CD14-positive monocyte (primary cell): ENCODE data around the gene MAMLD1. TPM values are rescaled to one million over a fixed set of nuclear protein-coding genes. Genes with fewer than 3 reads are reported as not detected.

Experiments used
- DNase-seq, 3 donors: peaks; one replicate each; pipeline ENCODE4 v3.0.0-alpha.2; 2011 to 2022
- H2AFZ ChIP-seq: 2 replicates; pipeline ENCODE4 v1.6.0; 2012; ENCODE audit warnings: mild to moderate bottlenecking, low read depth, low read length, inconsistent platforms; ENCODE audit not compliant: insufficient read depth, poor library complexity, severe bottlenecking
- H3K27ac ChIP-seq, 2 donors: 1 replicate in 1 of 2; 2 replicates in 1 of 2; pipeline ENCODE4 v1.5.1; 2012 to 2013; ENCODE audit warnings: low read length in 2 of 2, control low read depth in 1 of 2, inconsistent platforms in 1 of 2, low read depth in 1 of 2, mild to moderate bottlenecking in 1 of 2
- H3K27me3 ChIP-seq, 2 donors: one replicate each; pipeline versions ENCODE4 v1.6.0 to v1.6.1; 2011 to 2013; ENCODE audit warnings: low read length in 2 of 2; ENCODE audit not compliant: control insufficient read depth in 2 of 2, insufficient read depth in 2 of 2
- H3K36me3 ChIP-seq, 2 donors: replicated peaks in 1 of 2; 1 replicate in 1 of 2; 2 replicates in 1 of 2; pipeline versions ENCODE4 v1.5.1 to v1.6.1; 2012 to 2013; ENCODE audit warnings: low read length in 2 of 2, control low read depth in 1 of 2, inconsistent platforms in 1 of 2, mild to moderate bottlenecking in 1 of 2; ENCODE audit not compliant: insufficient read depth in 2 of 2, control insufficient read depth in 1 of 2
- H3K4me1 ChIP-seq, 2 donors: 1 replicate in 1 of 2; 2 replicates in 1 of 2; pipeline versions ENCODE4 v1.5.1 to v1.6.1; 2012 to 2013; ENCODE audit warnings: low read length in 2 of 2, control low read depth in 1 of 2, inconsistent platforms in 1 of 2, mild to moderate bottlenecking in 1 of 2, moderate library complexity in 1 of 2; ENCODE audit not compliant: insufficient read depth in 2 of 2, control insufficient read depth in 1 of 2
- H3K4me2 ChIP-seq: replicated peaks from 2 replicates; pipeline ENCODE3; 2012; ENCODE audit warnings: low read length, moderate library complexity, mild to moderate bottlenecking; ENCODE audit not compliant: poor library complexity, severe bottlenecking; ENCODE audit errors: extremely low read depth
- H3K4me3 ChIP-seq, 3 experiments: fragments of 200-600 bp in 1 of 3; sonication (generic) in 1 of 3; replicated peaks in 1 of 3; 1 replicate in 2 of 3; 2 replicates in 1 of 3; pipeline ENCODE4 v1.5.1; 2011 to 2013; ENCODE audit warnings: low read length in 3 of 3, mild to moderate bottlenecking in 3 of 3, control low read depth in 2 of 3, low read depth in 2 of 3, inconsistent platforms in 1 of 3, moderate library complexity in 1 of 3
- H3K79me2 ChIP-seq: 2 replicates; pipeline ENCODE4 v1.6.0; 2012; ENCODE audit warnings: mild to moderate bottlenecking, control low read depth, inconsistent platforms, low read length, moderate library complexity; ENCODE audit not compliant: insufficient read depth
- H3K9ac ChIP-seq: 2 replicates; pipeline ENCODE4 v1.6.0; 2017; ENCODE audit warnings: low read length, mild to moderate bottlenecking; ENCODE audit not compliant: insufficient read depth, poor library complexity, severe bottlenecking
- H3K9me3 ChIP-seq, 2 donors: replicated peaks in 1 of 2; 1 replicate in 1 of 2; 2 replicates in 1 of 2; pipeline versions ENCODE4 v1.5.1 to v1.6.1; 2012 to 2013; ENCODE audit warnings: low read length in 2 of 2, control low read depth in 1 of 2; ENCODE audit not compliant: control insufficient read depth in 1 of 2, insufficient read depth in 1 of 2
- H4K20me1 ChIP-seq: 2 replicates; pipeline ENCODE4 v1.6.0; 2012; ENCODE audit warnings: mild to moderate bottlenecking, low read length, control low read depth, moderate library complexity; ENCODE audit not compliant: insufficient read depth
- H3K27ac Mint-ChIP-seq, 7 donors: one replicate each; pipeline ENCODE4 v1.8.0; 2020; ENCODE audit warnings: mild to moderate bottlenecking in 7 of 7, mixed read lengths in 7 of 7, moderate library complexity in 6 of 7, inconsistent platforms in 2 of 7
- H3K27me3 Mint-ChIP-seq, 3 donors: one replicate each; pipeline ENCODE4 v1.8.0; 2021 to 2022; ENCODE audit warnings: low read depth in 3 of 3, mild to moderate bottlenecking in 3 of 3, mixed read lengths in 3 of 3, moderate library complexity in 3 of 3, inconsistent platforms in 1 of 3
- H3K36me3 Mint-ChIP-seq, 2 donors: one replicate each; pipeline ENCODE4 v1.8.0; 2020; ENCODE audit warnings: mixed read lengths in 2 of 2, inconsistent platforms in 1 of 2, mild to moderate bottlenecking in 1 of 2
- H3K4me1 Mint-ChIP-seq: one replicate; pipeline ENCODE4 v1.8.0; 2020; ENCODE audit warnings: mild to moderate bottlenecking, mixed read lengths
- H3K4me3 Mint-ChIP-seq, 2 donors: one replicate each; pipeline ENCODE4 v1.8.0; 2020; ENCODE audit warnings: mild to moderate bottlenecking in 2 of 2, mixed read lengths in 2 of 2, moderate library complexity in 1 of 2
- H3K9me3 Mint-ChIP-seq, 7 donors: one replicate each; pipeline ENCODE4 v1.8.0; 2020 to 2022; ENCODE audit warnings: mixed read lengths in 7 of 7, mild to moderate bottlenecking in 6 of 7, moderate library complexity in 6 of 7, inconsistent platforms in 2 of 7
- CTCF ChIP-seq: fragments of 200-600 bp; IDR thresholded peaks from one replicate; pipeline ENCODE4 v1.8.0; 2022; ENCODE audit warnings: antibody characterized with exemption, mild to moderate bottlenecking
- WGBS: methylation state at CpG from one replicate; pipeline ENCODE4 v1.1.5; 2013; ENCODE audit warnings: missing lambda C conversion rate; ENCODE audit not compliant: insufficient coverage; 5-methylcytosine and 5-hydroxymethylcytosine counted together
- intact Hi-C, 2 donors: fragments of 100-400 bp; cut with micrococcal nuclease; formaldehyde crosslinking; loops; one replicate each; pipeline versions ENCODE4 v1.15.0 to v1.15.1; 2023
- polyA plus RNA-seq, 3 donors: library from polyadenylated mRNA; depleted of rRNA in 1 of 3; unstranded in 2 of 3; stranded (reverse) in 1 of 3; fragments of 300-500 nt in 2 of 3; fragments of >200 nt in 1 of 3; fragmentation: Illumina TruSeq in 2 of 3; gene quantifications; 1 replicate in 2 of 3; 2 replicates in 1 of 3; pipeline ENCODE4 v1.2.3, GENCODE V29; 2012 to 2021

MAMLD1 gene
- polyA plus RNA-seq, 3 donors = not detected

GRCh38 chrX:150313514-150313913 lies 49.6 kb upstream of the MAMLD1 start:
- no peaks in the 10 kb centered on the region for H3K4me1 ChIP-seq
- H3K9me3 Mint-ChIP-seq = peaks cover 0 to 3% (median 0%) of the 10 kb centered on the region in 7 donors
- DNase-seq = no peak
- no peaks in the 10 kb centered on the region for H3K79me2 ChIP-seq
- no peak overlapping the region for H2AFZ ChIP-seq
- H3K36me3 Mint-ChIP-seq = no peaks in the 10 kb centered on the region
- H3K9me3 ChIP-seq = no peaks in the 10 kb centered on the region
- H3K4me1 Mint-ChIP-seq = no peaks in the 10 kb centered on the region
- peak overlapping the region in 1 of 7 donors; percentile 55 for H3K27ac Mint-ChIP-seq
- no peak overlapping the region for H3K27ac ChIP-seq
- intact Hi-C loops = no loop called here
- H4K20me1 ChIP-seq = no peaks in the 10 kb centered on the region
- no peak overlapping the region for H3K4me3 Mint-ChIP-seq
- H3K4me3 ChIP-seq = no peak overlapping the region
- H3K27me3 Mint-ChIP-seq = peaks cover 1 to 6% (median 4%) of the 10 kb centered on the region in 3 donors
- H3K36me3 ChIP-seq = no peaks in the 10 kb centered on the region
- H3K27me3 ChIP-seq = no peaks in the 10 kb centered on the region
- no peak for TF ChIP-seq CTCF
- no peak overlapping the region for H3K4me2 ChIP-seq
- 75% methylated on average over 4 of the region's 5 CpGs for WGBS
- no peak overlapping the region for H3K9ac ChIP-seq

GRCh38 chrX:150314186-150314585 lies 48.9 kb upstream of the MAMLD1 start:
- H3K9me3 Mint-ChIP-seq = peaks cover 0 to 5% (median 0%) of the 10 kb centered on the region in 7 donors
- H3K36me3 Mint-ChIP-seq = no peaks in the 10 kb centered on the region
- H2AFZ ChIP-seq = no peak overlapping the region
- H3K27me3 ChIP-seq = no peaks in the 10 kb centered on the region
- no peak overlapping the region for H3K27ac Mint-ChIP-seq
- peaks cover 1 to 6% (median 4%) of the 10 kb centered on the region in 3 donors for H3K27me3 Mint-ChIP-seq
- no peaks in the 10 kb centered on the region for H3K36me3 ChIP-seq
- H3K4me2 ChIP-seq = no peak overlapping the region
- H3K4me3 Mint-ChIP-seq = no peak overlapping the region
- H3K4me1 Mint-ChIP-seq = no peaks in the 10 kb centered on the region
- H4K20me1 ChIP-seq = no peaks in the 10 kb centered on the region
- no peaks in the 10 kb centered on the region for H3K9me3 ChIP-seq
- WGBS = no CpG with 5 or more reads among the region's 3 CpGs
- no peak for DNase-seq
- no peak overlapping the region for H3K4me3 ChIP-seq
- intact Hi-C loops = no loop called here
- no peak for TF ChIP-seq CTCF
- H3K27ac ChIP-seq = no peak overlapping the region
- H3K4me1 ChIP-seq = no peaks in the 10 kb centered on the region
- no peaks in the 10 kb centered on the region for H3K79me2 ChIP-seq
- H3K9ac ChIP-seq = no peak overlapping the region
